HG03439 (cell line): ENCODE results near the gene CHI3L2.

ENCODE experiments used
- ATAC-seq: cut with Tn5 transposase; IDR thresholded peaks from one replicate; pipeline ENCODE4 v1.9.1; 2021; ENCODE audit warnings: mild to moderate bottlenecking, moderate library complexity; ENCODE audit not compliant: unreplicated experiment

Gene CHI3L2

GRCh38 chr1:111227434-111227833, at the start of gene CHI3L2:
Gene CHI3L2, plus strand, starts transcription at chr1:111227713. Its CDS starts 17 bp downstream, at chr1:111227730.
- no peak for ATAC-seq

GRCh38 chr1:111179968-111180533, 47.5 kb upstream of the CHI3L2 start:
- no peak for ATAC-seq

- ATAC-seq: no peak
These were observed 45.5 kb upstream of the CHI3L2 start for GRCh38 chr1:111182052-111182451.

GRCh38 chr1:111183308-111184069, 44.0 kb upstream of the CHI3L2 start:
- no peak for ATAC-seq

GRCh38 chr1:111184663-111185062, 42.9 kb upstream of the CHI3L2 start:
- ATAC-seq: no peak

GRCh38 chr1:111190931-111191451, 36.5 kb upstream of the CHI3L2 start:
- no peak for ATAC-seq

- no peak for ATAC-seq
These were observed 36.0 kb upstream of the CHI3L2 start for GRCh38 chr1:111191496-111191895.

GRCh38 chr1:111192074-111192473, 35.4 kb upstream of the CHI3L2 start:
- ATAC-seq: no peak

GRCh38 chr1:111192658-111193519, 34.6 kb upstream of the CHI3L2 start:
- no peak for ATAC-seq

- no peak for ATAC-seq
These were observed 33.6 kb upstream of the CHI3L2 start for GRCh38 chr1:111193712-111194480.

- no peak for ATAC-seq
These were observed 32.4 kb upstream of the CHI3L2 start for GRCh38 chr1:111195002-111195684.

GRCh38 chr1:111196213-111196612, 31.3 kb upstream of the CHI3L2 start:
- no peak for ATAC-seq

GRCh38 chr1:111197598-111198284, 29.8 kb upstream of the CHI3L2 start:
- no peak for ATAC-seq

GRCh38 chr1:111198836-111199235, 28.7 kb upstream of the CHI3L2 start:
- ATAC-seq: no peak

GRCh38 chr1:111199329-111199728, 28.2 kb upstream of the CHI3L2 start:
- ATAC-seq: no peak

GRCh38 chr1:111199881-111200801, 27.4 kb upstream of the CHI3L2 start, which contains the start of gene DENND2D:
Gene DENND2D, minus strand, starts transcription at chr1:111200646. Its CDS starts 187 bp downstream, at chr1:111200459.
- ATAC-seq: no peak

GRCh38 chr1:111200802-111201161, 26.7 kb upstream of the CHI3L2 start:
- ATAC-seq: no peak
